PFSK-1 (cell line): Measurements from ENCODE around the gene ARHGAP15. TPM values are rescaled to one million over a fixed set of nuclear protein-coding genes. Genes with fewer than 3 reads are reported as not detected.

ENCODE experiments used
- FOXP2 ChIP-seq: optimal IDR thresholded peaks from 2 replicates; pipeline ENCODE3; 2011; ENCODE audit warnings: borderline replicate concordance, control low read depth, inconsistent platforms; ENCODE audit not compliant: insufficient read depth; ENCODE audit errors: extremely low read length, extremely low read depth
- POLR2AphosphoS5 ChIP-seq: IDR thresholded peaks from 2 replicates; pipeline ENCODE4 v1.6.1; 2012; ENCODE audit warnings: low read depth, mild to moderate bottlenecking, control low read depth, low read length, moderate library complexity
- REST ChIP-seq, 2 experiments: IDR thresholded peaks; 2 replicates each; pipeline versions ENCODE4 v1.6.1 to v1.8.0; 2011 to 2012; ENCODE audit warnings: low read depth in 2 of 2, low read length in 2 of 2, control low read depth in 1 of 2, inconsistent platforms in 1 of 2, mild to moderate bottlenecking in 1 of 2, moderate library complexity in 1 of 2; ENCODE audit not compliant: insufficient read depth in 1 of 2
- SIN3A ChIP-seq: IDR thresholded peaks from 2 replicates; pipeline ENCODE4 v1.6.1; 2012; ENCODE audit warnings: mild to moderate bottlenecking, low read length, moderate library complexity, borderline replicate concordance; ENCODE audit not compliant: insufficient read depth
- TAF1 ChIP-seq: IDR thresholded peaks from 2 replicates; pipeline ENCODE4 v1.6.1; 2012; ENCODE audit warnings: low read length, control low read depth, borderline replicate concordance; ENCODE audit not compliant: insufficient read depth
- polyA plus RNA-seq: library from polyadenylated mRNA; unstranded; fragments of >200 nt; gene quantifications from one replicate; pipeline ENCODE4 v1.2.1, GENCODE V29; 2012; ENCODE audit warnings: low read depth, missing spikeins; ENCODE audit not compliant: insufficient read length

Gene ARHGAP15
- polyA plus RNA-seq, result not detected

DNA sequence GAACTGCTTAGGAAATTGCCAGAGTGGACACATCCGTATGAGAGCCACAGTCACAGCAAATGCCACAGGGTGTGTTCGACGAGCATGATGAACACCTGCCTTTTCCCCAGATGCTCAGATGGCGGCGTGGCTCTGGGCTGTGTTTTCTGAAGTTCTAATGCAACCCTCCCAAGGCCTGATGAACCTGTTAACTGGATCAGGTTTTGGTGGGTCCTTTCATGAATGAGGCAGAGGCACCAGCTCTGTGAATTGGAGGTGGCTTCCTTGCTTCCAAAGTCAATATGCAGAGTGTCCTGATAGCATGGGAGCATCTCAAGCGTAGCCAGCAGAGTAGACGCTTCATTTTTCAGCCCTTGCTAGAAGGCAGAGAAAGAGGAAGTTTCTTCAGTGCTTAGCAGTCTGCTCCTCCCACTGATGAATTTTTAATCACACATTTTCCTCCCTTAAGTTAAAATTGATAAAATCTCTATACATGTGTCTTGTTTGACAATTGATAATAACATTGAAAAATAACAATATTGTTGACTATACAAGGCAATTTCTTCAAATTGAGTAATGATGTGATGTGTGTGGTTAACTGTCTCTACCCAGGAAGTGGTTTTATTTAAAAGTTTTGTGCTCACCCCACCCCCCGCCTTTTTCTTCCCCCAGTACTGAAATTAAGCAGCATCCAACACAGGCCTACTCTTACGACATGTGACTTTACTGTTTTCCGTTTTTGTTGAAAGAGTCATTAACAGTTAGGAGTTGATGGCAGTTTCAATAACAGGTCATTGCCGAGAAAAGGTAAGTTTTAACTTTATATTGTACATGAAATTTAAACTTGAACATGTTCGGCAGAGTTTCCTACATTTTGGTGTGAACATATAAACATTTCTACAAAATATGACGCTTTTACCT lies at the start of gene ARHGAP15:
Gene ARHGAP15 (plus strand): TSS at position 739 of the 900 bp plus-strand sequence.
- TF ChIP-seq POLR2AphosphoS5 (no peak), REST (IDR thresholded peaks at IDR 0.05; ENCODE audit: insufficient read depth in 1 of 2, low read depth in 2 of 2, low read length in 2 of 2) (no peak), FOXP2 (no peak), SIN3A (no peak), TAF1 (no peak)

GRCh38 chr2:143081616-143082015 lies 47.6 kb upstream of the ARHGAP15 start:
- no peak for TF ChIP-seq REST (IDR thresholded peaks at IDR 0.05; ENCODE audit: insufficient read depth in 1 of 2, low read depth in 2 of 2, low read length in 2 of 2)
- no peak for TF ChIP-seq TAF1
- no peak for TF ChIP-seq FOXP2
- no peak for TF ChIP-seq SIN3A
- TF ChIP-seq POLR2AphosphoS5, result no peak

GRCh38 chr2:143083636-143084035 lies 45.6 kb upstream of the ARHGAP15 start:
- TF ChIP-seq FOXP2 (no peak), REST (IDR thresholded peaks at IDR 0.05; ENCODE audit: insufficient read depth in 1 of 2, low read depth in 2 of 2, low read length in 2 of 2) (no peak), TAF1 (no peak), SIN3A (no peak), POLR2AphosphoS5 (no peak)

DNA sequence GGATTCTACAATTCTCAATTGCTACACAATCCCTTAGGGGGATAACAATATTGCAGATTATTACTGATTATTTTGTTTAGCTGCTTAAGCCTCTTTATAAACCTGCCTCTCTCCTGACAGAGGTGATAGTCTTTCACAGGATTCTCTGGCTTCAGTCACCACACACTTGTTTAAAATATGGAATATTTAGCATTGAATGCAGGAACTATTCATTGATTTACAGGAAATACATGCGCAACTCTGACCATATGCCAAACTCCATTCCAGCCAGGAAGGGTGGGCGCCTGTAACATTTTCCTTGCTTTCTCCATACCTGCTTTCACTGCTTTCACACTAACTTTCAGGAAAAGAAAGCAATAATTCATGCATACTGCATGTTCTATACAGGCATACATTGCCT lies 44.8 kb upstream of the ARHGAP15 start:
- TF ChIP-seq FOXP2 (no peak), REST (IDR thresholded peaks at IDR 0.05; ENCODE audit: insufficient read depth in 1 of 2, low read depth in 2 of 2, low read length in 2 of 2) (no peak), SIN3A (no peak), POLR2AphosphoS5 (no peak), TAF1 (no peak)
